WTC11 (cell line): ENCODE measurements around the gene GABRG3. TPM values are rescaled to one million over a fixed set of nuclear protein-coding genes. Genes with fewer than 3 reads are reported as not detected.

ENCODE experiments used
- ATAC-seq: fragments of 200-7000 bp; cut with Tn5 transposase; 2 replicates; pipeline ENCODE4 v1.10.0; 2021; ENCODE audit warnings: mild to moderate bottlenecking, moderate library complexity
- CTCF ChIA-PET: fragments of 300-600 bp; sonication (Branson Sonifier 250); formaldehyde crosslinking; loops from one replicate; lab custom pipeline; 2021; ENCODE audit warnings: antibody characterized with exemption; lab: Charles Lee
- POLR2A ChIA-PET: fragments of 350-600 bp; sonication (Branson Sonifier 250); formaldehyde crosslinking; loops from one replicate; lab custom pipeline; 2021; ENCODE audit warnings: antibody characterized with exemption; lab: Charles Lee
- DNase-seq: peaks from one replicate; pipeline ENCODE4 v3.0.0; 2021; ENCODE audit warnings: low spot score
- H3K27ac Mint-ChIP-seq: 2 replicates; pipeline ENCODE4 v1.8.0; 2021; ENCODE audit warnings: mixed read lengths
- H3K27me3 Mint-ChIP-seq: 2 replicates; pipeline ENCODE4 v1.8.0; 2021; ENCODE audit warnings: low read depth, mild to moderate bottlenecking, moderate library complexity, mixed read lengths
- H3K36me3 Mint-ChIP-seq: 2 replicates; pipeline ENCODE4 v1.8.0; 2021; ENCODE audit warnings: mixed read lengths
- H3K4me1 Mint-ChIP-seq: 2 replicates; pipeline ENCODE4 v1.8.0; 2022; ENCODE audit warnings: mixed read lengths
- H3K4me3 Mint-ChIP-seq: 2 replicates; pipeline ENCODE4 v1.8.0; 2021; ENCODE audit warnings: mild to moderate bottlenecking, moderate library complexity, mixed read lengths
- H3K9me3 Mint-ChIP-seq: 2 replicates; pipeline ENCODE4 v1.8.0; 2021; ENCODE audit warnings: mixed read lengths
- ATF1 ChIP-seq: sonication (generic); formaldehyde crosslinking; IDR thresholded peaks from 2 replicates; pipeline ENCODE4 v1.8.1; 2023; ENCODE audit warnings: mild to moderate bottlenecking, moderate library complexity, missing genetic modification reagents
- ELF4 ChIP-seq: sonication (generic); formaldehyde crosslinking; IDR thresholded peaks from 2 replicates; pipeline ENCODE4 v1.8.1; 2022; ENCODE audit warnings: low read depth, mild to moderate bottlenecking, moderate library complexity, missing genetic modification reagents
- ETV6 ChIP-seq: sonication (generic); formaldehyde crosslinking; IDR thresholded peaks from 2 replicates; pipeline ENCODE4 v1.8.1; 2022; ENCODE audit warnings: mild to moderate bottlenecking, missing genetic modification reagents
- HMGA2 ChIP-seq: fragments of 250-450 bp; sonication (Bioruptor Pico); IDR thresholded peaks from 2 replicates; pipeline ENCODE4 v1.4.0; 2021; ENCODE audit warnings: mild to moderate bottlenecking, moderate library complexity
- JAZF1 ChIP-seq: fragments of 250-450 bp; sonication (Bioruptor Pico); IDR thresholded peaks from 2 replicates; pipeline ENCODE4 v1.9.0; 2021; ENCODE audit warnings: moderate library complexity, mild to moderate bottlenecking, inconsistent platforms
- NFYB ChIP-seq: sonication (generic); formaldehyde crosslinking; conservative IDR thresholded peaks from 2 replicates; pipeline ENCODE4 v1.8.0; 2022; ENCODE audit warnings: low read depth, missing genetic modification reagents
- NR3C1 ChIP-seq: sonication (generic); formaldehyde crosslinking; conservative IDR thresholded peaks from 2 replicates; pipeline ENCODE4 v1.8.1; 2023; ENCODE audit warnings: low read depth, mild to moderate bottlenecking, missing genetic modification reagents
- SMAD3 ChIP-seq: sonication (generic); formaldehyde crosslinking; IDR thresholded peaks from 2 replicates; pipeline ENCODE4 v1.8.0; 2022; ENCODE audit warnings: missing genetic modification reagents, mild to moderate bottlenecking, borderline replicate concordance
- SP1 ChIP-seq: sonication (generic); formaldehyde crosslinking; conservative IDR thresholded peaks from 2 replicates; pipeline ENCODE4 v1.8.1; 2022; ENCODE audit warnings: missing genetic modification reagents
- TCF7 ChIP-seq: sonication (generic); formaldehyde crosslinking; IDR thresholded peaks from 2 replicates; pipeline ENCODE4 v1.8.0; 2022; ENCODE audit warnings: mild to moderate bottlenecking, low read depth, missing genetic modification reagents, moderate library complexity
- TP53 ChIP-seq: sonication (generic); formaldehyde crosslinking; IDR thresholded peaks from 2 replicates; pipeline ENCODE4 v1.8.1; 2023; ENCODE audit warnings: mild to moderate bottlenecking, missing genetic modification reagents
- ZNF263 ChIP-seq: sonication (generic); formaldehyde crosslinking; IDR thresholded peaks from 2 replicates; pipeline ENCODE4 v1.8.1; 2022; ENCODE audit warnings: low read depth, mild to moderate bottlenecking, moderate library complexity, missing genetic modification reagents
- ZNF317 ChIP-seq: sonication (generic); formaldehyde crosslinking; IDR thresholded peaks from 2 replicates; pipeline ENCODE4 v1.8.1; 2023; ENCODE audit warnings: low read depth, mild to moderate bottlenecking, moderate library complexity, missing genetic modification reagents, borderline replicate concordance
- ZNF396 ChIP-seq: fragments of 250-450 bp; sonication (Bioruptor Pico); IDR thresholded peaks from 2 replicates; pipeline ENCODE4 v1.8.0; 2021; ENCODE audit warnings: mild to moderate bottlenecking, moderate library complexity, borderline replicate concordance
- ZNF416 ChIP-seq: fragments of 250-450 bp; sonication (Bioruptor Pico); IDR thresholded peaks from 2 replicates; pipeline ENCODE4 v1.9.0; 2021; ENCODE audit warnings: mild to moderate bottlenecking, inconsistent platforms
- total RNA-seq: library from RNA; stranded (reverse); gene quantifications from 3 replicates; pipeline ENCODE4 v1.2.3, GENCODE V29; 2021
- TF ChIP-seq, protein P1 (sequence below): fragments of 250-450 bp; sonication (Bioruptor Pico); IDR thresholded peaks from 2 replicates; pipeline ENCODE4 v1.9.0; 2021; ENCODE audit warnings: mild to moderate bottlenecking
- TF ChIP-seq, protein P2 (sequence below): sonication (generic); formaldehyde crosslinking; IDR thresholded peaks from 2 replicates; pipeline ENCODE4 v1.8.1; 2023; ENCODE audit warnings: mild to moderate bottlenecking, missing genetic modification reagents
- TF ChIP-seq, protein P3 (sequence below): sonication (generic); formaldehyde crosslinking; conservative IDR thresholded peaks from 2 replicates; pipeline ENCODE4 v1.8.1; 2023; ENCODE audit warnings: mild to moderate bottlenecking, low read depth, missing genetic modification reagents, moderate library complexity
- TF ChIP-seq, protein P4 (sequence below): sonication (generic); formaldehyde crosslinking; IDR thresholded peaks from 2 replicates; pipeline ENCODE4 v1.8.1; 2023; ENCODE audit warnings: mild to moderate bottlenecking, missing genetic modification reagents, borderline replicate concordance
- TF ChIP-seq, protein P5 (sequence below): sonication (generic); formaldehyde crosslinking; IDR thresholded peaks from 2 replicates; pipeline ENCODE4 v1.8.1; 2023; ENCODE audit warnings: mild to moderate bottlenecking, missing genetic modification reagents, moderate library complexity
- TF ChIP-seq, protein P6 (sequence below): sonication (generic); formaldehyde crosslinking; IDR thresholded peaks from 2 replicates; pipeline ENCODE4 v1.8.1; 2023; ENCODE audit warnings: mild to moderate bottlenecking, moderate library complexity, missing genetic modification reagents

GABRG3 gene
- total RNA-seq, 1 experiment from 2014 or later, result 0.72 TPM

DNA sequence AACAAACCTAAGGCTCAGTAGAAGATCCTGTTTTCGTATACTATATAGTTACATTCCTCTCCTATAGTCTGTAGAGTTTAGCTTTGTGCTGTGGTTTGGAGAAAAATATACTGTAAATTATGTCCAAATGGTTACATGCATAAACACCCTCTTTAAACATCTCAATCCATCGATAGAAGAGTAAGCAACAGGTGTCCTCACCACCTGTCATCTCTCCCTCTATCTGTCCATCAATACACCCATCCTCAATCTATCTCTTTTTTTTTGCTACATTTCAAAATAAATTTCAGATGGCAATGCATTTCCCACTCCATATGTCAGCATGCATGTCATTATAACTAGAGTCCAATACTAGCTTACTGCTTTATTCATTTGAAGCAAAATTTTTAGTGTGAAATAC is 21.0 kb upstream of the GABRG3 start:
- ChIA-PET CTCF (no interaction called here), POLR2A (no interaction called here)
- H3K4me3 Mint-ChIP-seq, result no peak overlapping the region
- no peaks in the 10 kb centered on the region for H3K27me3 Mint-ChIP-seq
- H3K4me1 Mint-ChIP-seq, result peaks cover 3% of the 10 kb centered on the region; the same call in 1 of the 2 replicates
- peaks cover 21% of the 10 kb centered on the region for H3K9me3 Mint-ChIP-seq
- H3K36me3 Mint-ChIP-seq, result peaks cover 11% of the 10 kb centered on the region
- DNase-seq (no peak), ATAC-seq (no peak)
- TF ChIP-seq, protein P1, sequence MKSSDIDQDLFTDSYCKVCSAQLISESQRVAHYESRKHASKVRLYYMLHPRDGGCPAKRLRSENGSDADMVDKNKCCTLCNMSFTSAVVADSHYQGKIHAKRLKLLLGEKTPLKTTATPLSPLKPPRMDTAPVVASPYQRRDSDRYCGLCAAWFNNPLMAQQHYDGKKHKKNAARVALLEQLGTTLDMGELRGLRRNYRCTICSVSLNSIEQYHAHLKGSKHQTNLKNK, result no peak
- TF ChIP-seq NR3C1, result no peak
- TF ChIP-seq ZNF416 (CRISPR knock-in tag), result no peak
- TF ChIP-seq ATF1, result no peak
- TF ChIP-seq, protein P2, sequence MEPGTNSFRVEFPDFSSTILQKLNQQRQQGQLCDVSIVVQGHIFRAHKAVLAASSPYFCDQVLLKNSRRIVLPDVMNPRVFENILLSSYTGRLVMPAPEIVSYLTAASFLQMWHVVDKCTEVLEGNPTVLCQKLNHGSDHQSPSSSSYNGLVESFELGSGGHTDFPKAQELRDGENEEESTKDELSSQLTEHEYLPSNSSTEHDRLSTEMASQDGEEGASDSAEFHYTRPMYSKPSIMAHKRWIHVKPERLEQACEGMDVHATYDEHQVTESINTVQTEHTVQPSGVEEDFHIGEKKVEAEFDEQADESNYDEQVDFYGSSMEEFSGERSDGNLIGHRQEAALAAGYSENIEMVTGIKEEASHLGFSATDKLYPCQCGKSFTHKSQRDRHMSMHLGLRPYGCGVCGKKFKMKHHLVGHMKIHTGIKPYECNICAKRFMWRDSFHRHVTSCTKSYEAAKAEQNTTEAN (CRISPR knock-in tag), result no peak
- no peak for TF ChIP-seq TP53
- no peak for TF ChIP-seq SMAD3 (CRISPR knock-in tag)
- TF ChIP-seq, protein P3, sequence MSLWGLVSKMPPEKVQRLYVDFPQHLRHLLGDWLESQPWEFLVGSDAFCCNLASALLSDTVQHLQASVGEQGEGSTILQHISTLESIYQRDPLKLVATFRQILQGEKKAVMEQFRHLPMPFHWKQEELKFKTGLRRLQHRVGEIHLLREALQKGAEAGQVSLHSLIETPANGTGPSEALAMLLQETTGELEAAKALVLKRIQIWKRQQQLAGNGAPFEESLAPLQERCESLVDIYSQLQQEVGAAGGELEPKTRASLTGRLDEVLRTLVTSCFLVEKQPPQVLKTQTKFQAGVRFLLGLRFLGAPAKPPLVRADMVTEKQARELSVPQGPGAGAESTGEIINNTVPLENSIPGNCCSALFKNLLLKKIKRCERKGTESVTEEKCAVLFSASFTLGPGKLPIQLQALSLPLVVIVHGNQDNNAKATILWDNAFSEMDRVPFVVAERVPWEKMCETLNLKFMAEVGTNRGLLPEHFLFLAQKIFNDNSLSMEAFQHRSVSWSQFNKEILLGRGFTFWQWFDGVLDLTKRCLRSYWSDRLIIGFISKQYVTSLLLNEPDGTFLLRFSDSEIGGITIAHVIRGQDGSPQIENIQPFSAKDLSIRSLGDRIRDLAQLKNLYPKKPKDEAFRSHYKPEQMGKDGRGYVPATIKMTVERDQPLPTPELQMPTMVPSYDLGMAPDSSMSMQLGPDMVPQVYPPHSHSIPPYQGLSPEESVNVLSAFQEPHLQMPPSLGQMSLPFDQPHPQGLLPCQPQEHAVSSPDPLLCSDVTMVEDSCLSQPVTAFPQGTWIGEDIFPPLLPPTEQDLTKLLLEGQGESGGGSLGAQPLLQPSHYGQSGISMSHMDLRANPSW (CRISPR knock-in tag), result no peak
- TF ChIP-seq ELF4, result no peak
- no peak for TF ChIP-seq ZNF396 (CRISPR knock-in tag)
- no peak for TF ChIP-seq NFYB (CRISPR knock-in tag)
- TF ChIP-seq ZNF317, result no peak
- H3K27ac Mint-ChIP-seq, result no peak overlapping the region

DNA sequence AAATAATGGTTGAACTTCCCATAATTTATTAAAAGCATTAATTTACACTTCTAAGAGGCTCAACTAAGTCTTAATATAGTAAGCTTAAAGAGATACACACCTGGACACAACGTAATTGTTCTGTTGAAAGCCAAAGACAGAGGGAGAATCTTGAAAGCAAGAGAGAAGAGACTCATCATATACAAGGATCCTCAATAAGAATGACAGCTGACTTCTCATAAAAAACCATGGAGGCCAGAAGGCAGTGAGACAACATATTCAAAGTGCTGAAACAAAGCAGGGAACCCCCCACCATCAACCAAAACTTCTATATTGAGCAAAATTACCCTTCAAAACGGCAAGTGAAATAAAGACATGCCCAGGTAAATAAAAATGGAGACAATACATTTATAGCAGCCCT is 16.6 kb upstream of the GABRG3 start:
- Mint-ChIP-seq H3K4me3 (no peak overlapping the region), H3K27me3 (no peaks in the 10 kb centered on the region)
- CTCF ChIA-PET, result interaction anchor here (0.7 kb wide), 1 partner anchor 19 kb away, joined by 4 read pairs; no protein-coding TSS in a partner anchor

More for the DNA sequence above, 16.6 kb upstream of the GABRG3 start:
- POLR2A ChIA-PET, result no interaction called here
- peaks cover 24% of the 10 kb centered on the region for H3K9me3 Mint-ChIP-seq
- H3K4me1 Mint-ChIP-seq, result no peaks in the 10 kb centered on the region
- ATAC-seq, result no peak
- TF ChIP-seq ATF1, result no peak
- TF ChIP-seq HMGA2 (CRISPR knock-in tag), result 0 out of 2 replicates have a peak, but pooled peaks have one; percentile 7
- TF ChIP-seq JAZF1 (CRISPR knock-in tag), result no peak
- no peak for TF ChIP-seq TCF7 (CRISPR knock-in tag)
- TF ChIP-seq, protein P4, sequence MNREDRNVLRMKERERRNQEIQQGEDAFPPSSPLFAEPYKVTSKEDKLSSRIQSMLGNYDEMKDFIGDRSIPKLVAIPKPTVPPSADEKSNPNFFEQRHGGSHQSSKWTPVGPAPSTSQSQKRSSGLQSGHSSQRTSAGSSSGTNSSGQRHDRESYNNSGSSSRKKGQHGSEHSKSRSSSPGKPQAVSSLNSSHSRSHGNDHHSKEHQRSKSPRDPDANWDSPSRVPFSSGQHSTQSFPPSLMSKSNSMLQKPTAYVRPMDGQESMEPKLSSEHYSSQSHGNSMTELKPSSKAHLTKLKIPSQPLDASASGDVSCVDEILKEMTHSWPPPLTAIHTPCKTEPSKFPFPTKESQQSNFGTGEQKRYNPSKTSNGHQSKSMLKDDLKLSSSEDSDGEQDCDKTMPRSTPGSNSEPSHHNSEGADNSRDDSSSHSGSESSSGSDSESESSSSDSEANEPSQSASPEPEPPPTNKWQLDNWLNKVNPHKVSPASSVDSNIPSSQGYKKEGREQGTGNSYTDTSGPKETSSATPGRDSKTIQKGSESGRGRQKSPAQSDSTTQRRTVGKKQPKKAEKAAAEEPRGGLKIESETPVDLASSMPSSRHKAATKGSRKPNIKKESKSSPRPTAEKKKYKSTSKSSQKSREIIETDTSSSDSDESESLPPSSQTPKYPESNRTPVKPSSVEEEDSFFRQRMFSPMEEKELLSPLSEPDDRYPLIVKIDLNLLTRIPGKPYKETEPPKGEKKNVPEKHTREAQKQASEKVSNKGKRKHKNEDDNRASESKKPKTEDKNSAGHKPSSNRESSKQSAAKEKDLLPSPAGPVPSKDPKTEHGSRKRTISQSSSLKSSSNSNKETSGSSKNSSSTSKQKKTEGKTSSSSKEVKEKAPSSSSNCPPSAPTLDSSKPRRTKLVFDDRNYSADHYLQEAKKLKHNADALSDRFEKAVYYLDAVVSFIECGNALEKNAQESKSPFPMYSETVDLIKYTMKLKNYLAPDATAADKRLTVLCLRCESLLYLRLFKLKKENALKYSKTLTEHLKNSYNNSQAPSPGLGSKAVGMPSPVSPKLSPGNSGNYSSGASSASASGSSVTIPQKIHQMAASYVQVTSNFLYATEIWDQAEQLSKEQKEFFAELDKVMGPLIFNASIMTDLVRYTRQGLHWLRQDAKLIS (CRISPR knock-in tag), result no peak
- TF ChIP-seq, protein P5, sequence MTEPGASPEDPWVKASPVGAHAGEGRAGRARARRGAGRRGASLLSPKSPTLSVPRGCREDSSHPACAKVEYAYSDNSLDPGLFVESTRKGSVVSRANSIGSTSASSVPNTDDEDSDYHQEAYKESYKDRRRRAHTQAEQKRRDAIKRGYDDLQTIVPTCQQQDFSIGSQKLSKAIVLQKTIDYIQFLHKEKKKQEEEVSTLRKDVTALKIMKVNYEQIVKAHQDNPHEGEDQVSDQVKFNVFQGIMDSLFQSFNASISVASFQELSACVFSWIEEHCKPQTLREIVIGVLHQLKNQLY (CRISPR knock-in tag), result no peak
- peak; percentile 97 for TF ChIP-seq ZNF317
- TF ChIP-seq, protein P6, sequence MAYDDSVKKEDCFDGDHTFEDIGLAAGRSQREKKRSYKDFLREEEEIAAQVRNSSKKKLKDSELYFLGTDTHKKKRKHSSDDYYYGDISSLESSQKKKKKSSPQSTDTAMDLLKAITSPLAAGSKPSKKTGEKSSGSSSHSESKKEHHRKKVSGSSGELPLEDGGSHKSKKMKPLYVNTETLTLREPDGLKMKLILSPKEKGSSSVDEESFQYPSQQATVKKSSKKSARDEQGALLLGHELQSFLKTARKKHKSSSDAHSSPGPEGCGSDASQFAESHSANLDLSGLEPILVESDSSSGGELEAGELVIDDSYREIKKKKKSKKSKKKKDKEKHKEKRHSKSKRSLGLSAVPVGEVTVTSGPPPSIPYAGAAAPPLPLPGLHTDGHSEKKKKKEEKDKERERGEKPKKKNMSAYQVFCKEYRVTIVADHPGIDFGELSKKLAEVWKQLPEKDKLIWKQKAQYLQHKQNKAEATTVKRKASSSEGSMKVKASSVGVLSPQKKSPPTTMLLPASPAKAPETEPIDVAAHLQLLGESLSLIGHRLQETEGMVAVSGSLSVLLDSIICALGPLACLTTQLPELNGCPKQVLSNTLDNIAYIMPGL, result no peak
- TF ChIP-seq SP1 (CRISPR knock-in tag), result no peak
- TF ChIP-seq ZNF263 (CRISPR knock-in tag), result no peak
- no peak for TF ChIP-seq ELF4
- TF ChIP-seq, protein P1, result no peak
- TF ChIP-seq ETV6, result no peak
- H3K36me3 Mint-ChIP-seq, result peaks cover 11% of the 10 kb centered on the region
- no peak overlapping the region for H3K27ac Mint-ChIP-seq
- no peak for DNase-seq
